Hepatocyte (in vitro differentiated cells): ENCODE results near the gene BLOC1S3.

Experiments
- CTCF ChIP-seq: fragments of 200-600 bp; sonication (generic); IDR thresholded peaks from 2 replicates; pipeline ENCODE4 v1.5.1; 2016; ENCODE audit warnings: antibody characterized with exemption, mild to moderate bottlenecking; ENCODE audit not compliant: poor library complexity
- EZH2 ChIP-seq: fragments of 200-600 bp; sonication (generic); IDR thresholded peaks from 2 replicates; pipeline ENCODE4 v1.6.1; 2016; ENCODE audit warnings: antibody characterized with exemption, mild to moderate bottlenecking, borderline replicate concordance

- TF ChIP-seq CTCF (no peak), EZH2 (peak; percentile 91)
Observed at GRCh38 chr19:45215391-45216191, 37.0 kb downstream of the BLOC1S3 start.
